A673 (cell line): ENCODE data around the gene TPO.

Experiments
- EZH2 ChIP-seq: fragments of 200-600 bp; sonication (generic); IDR thresholded peaks from 2 replicates; pipeline ENCODE4 v1.6.1; 2017; ENCODE audit warnings: borderline replicate concordance, low read depth, mild to moderate bottlenecking, mixed read lengths, antibody characterized with exemption, low read length; ENCODE audit not compliant: poor library complexity, severe bottlenecking
- TF ChIP-seq, protein P1 (sequence below): fragments of 300-800, 200-600 bp; sonication (generic); conservative IDR thresholded peaks from 2 replicates; pipeline ENCODE4 v1.5.1; 2017; ENCODE audit warnings: low read depth, mild to moderate bottlenecking, antibody characterized with exemption, low read length, moderate library complexity, mixed read lengths

DNA sequence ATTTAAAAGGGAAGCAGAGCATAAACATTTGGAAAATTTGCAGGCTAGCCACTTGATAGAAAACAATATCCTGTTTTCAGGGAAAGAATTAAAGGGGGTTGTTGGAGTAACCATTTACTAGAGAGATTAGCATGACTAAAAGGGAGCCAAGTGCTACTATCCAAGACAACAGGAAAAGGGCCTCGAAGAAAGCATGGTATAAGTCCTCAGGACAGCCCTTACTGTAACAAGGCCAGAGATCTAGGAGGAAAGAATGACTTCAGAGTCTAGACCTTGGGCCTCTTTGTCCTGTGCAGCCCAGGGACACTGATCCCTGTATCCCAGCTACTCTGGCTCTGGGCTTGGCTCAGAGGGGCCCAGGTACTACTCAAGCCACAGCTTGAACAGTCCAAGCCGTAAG, 16.6 kb downstream of the TPO start:
- TF ChIP-seq, protein P1, sequence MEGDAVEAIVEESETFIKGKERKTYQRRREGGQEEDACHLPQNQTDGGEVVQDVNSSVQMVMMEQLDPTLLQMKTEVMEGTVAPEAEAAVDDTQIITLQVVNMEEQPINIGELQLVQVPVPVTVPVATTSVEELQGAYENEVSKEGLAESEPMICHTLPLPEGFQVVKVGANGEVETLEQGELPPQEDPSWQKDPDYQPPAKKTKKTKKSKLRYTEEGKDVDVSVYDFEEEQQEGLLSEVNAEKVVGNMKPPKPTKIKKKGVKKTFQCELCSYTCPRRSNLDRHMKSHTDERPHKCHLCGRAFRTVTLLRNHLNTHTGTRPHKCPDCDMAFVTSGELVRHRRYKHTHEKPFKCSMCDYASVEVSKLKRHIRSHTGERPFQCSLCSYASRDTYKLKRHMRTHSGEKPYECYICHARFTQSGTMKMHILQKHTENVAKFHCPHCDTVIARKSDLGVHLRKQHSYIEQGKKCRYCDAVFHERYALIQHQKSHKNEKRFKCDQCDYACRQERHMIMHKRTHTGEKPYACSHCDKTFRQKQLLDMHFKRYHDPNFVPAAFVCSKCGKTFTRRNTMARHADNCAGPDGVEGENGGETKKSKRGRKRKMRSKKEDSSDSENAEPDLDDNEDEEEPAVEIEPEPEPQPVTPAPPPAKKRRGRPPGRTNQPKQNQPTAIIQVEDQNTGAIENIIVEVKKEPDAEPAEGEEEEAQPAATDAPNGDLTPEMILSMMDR, result no peak
- TF ChIP-seq EZH2, result no peak
